LNCAP (cell line): ENCODE results near the gene GRB10.

Experiments
- TF ChIP-seq, protein P1 (sequence below): fragments of 450-650 bp; IDR thresholded peaks from 2 replicates; pipeline ENCODE4 v1.5.1; 2017; ENCODE audit warnings: mild to moderate bottlenecking

The GRB10 gene

DNA sequence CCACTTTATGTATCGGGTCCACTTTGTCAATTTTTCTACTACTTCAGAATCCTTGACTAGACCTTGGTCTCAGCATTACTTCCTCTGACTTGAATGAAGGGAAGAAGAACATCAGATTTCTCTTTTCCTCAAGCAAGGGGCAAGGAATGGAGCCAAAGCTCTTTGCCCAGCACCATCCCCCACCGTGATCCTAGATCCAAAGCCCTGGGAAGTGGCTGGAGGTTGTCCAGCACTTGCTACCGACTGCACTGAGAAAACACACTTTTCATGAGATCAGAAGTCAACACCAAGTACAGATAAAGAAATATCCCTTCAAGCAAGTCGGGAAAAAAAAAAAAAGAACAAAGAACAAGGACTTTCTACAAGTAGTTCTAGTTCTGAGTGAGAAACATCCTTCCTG is 115.4 kb downstream of the GRB10 start:
- TF ChIP-seq, protein P1, sequence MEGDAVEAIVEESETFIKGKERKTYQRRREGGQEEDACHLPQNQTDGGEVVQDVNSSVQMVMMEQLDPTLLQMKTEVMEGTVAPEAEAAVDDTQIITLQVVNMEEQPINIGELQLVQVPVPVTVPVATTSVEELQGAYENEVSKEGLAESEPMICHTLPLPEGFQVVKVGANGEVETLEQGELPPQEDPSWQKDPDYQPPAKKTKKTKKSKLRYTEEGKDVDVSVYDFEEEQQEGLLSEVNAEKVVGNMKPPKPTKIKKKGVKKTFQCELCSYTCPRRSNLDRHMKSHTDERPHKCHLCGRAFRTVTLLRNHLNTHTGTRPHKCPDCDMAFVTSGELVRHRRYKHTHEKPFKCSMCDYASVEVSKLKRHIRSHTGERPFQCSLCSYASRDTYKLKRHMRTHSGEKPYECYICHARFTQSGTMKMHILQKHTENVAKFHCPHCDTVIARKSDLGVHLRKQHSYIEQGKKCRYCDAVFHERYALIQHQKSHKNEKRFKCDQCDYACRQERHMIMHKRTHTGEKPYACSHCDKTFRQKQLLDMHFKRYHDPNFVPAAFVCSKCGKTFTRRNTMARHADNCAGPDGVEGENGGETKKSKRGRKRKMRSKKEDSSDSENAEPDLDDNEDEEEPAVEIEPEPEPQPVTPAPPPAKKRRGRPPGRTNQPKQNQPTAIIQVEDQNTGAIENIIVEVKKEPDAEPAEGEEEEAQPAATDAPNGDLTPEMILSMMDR, result no peak

DNA sequence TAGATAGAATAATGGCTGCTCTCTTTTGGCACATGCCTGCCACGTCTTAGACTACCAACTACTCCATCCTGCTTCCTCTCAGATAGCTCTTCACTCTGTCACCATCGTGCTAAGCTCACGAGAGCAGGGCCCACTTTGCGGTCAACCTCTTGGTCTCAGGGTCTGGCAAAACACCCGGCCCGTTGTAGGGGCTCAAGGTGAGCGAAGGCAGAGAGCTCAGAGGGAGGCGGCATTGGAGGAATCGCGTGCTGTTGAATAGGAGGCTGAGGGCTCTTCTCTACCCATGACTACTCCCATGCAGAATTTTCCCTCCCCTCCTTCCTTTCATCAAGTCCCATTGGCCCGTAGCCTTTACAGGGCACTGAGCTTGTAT is 116.6 kb downstream of the GRB10 start:
- TF ChIP-seq, protein P1, result no peak

DNA sequence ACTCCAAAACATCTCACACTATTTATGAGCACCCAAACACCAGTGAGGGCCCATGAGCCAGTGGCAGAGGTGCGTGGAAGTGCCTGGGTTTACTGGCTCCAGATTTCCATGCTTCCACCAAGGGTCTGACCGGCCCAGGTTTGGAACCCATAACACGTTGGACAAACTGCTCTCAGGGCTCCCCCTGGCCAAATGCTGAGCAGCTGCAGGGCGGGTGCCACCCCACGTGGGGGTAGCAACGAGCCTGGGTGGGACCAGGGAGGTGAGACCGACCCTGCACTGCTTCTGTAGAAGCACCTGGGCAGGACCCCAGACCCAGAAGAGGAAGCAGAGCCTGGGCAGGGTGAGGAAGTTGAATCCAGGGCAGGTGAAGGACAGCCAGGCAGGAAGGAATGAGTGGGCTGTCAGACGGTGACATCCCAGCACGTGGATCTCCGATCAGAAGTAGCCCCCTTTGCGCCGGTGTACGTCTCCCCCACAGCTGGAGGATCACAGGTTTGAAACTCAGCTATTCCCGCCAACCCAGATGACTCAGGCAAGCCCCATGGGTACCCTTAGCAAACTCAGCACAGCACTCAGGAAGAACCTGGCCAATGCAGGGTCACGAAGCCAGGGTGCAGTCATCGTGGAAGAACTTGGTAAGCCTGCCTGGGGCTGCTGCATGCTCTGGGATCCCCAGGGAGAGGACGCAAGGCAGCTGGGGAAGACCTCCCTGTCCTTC is 117.1 kb downstream of the GRB10 start:
- TF ChIP-seq, protein P1, result no peak

DNA sequence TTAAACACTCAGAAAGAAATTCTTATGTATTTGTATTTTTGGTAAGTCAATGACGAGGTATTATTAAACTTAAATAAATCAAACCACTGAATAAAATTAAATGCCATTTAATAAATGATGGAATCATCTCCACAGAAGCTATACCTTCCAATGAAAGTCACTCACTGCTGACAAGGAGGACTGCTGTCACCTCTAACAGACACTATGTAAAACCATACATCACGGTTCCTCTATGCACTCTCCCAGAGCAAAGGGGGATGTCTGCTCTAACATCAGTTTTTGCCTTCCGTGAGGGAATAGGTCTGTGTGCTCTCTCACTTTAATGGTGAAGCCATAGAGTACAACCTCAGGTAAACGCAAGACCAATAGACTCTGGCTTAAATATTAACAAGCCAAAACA is 117.8 kb downstream of the GRB10 start:
- TF ChIP-seq, protein P1, result no peak

DNA sequence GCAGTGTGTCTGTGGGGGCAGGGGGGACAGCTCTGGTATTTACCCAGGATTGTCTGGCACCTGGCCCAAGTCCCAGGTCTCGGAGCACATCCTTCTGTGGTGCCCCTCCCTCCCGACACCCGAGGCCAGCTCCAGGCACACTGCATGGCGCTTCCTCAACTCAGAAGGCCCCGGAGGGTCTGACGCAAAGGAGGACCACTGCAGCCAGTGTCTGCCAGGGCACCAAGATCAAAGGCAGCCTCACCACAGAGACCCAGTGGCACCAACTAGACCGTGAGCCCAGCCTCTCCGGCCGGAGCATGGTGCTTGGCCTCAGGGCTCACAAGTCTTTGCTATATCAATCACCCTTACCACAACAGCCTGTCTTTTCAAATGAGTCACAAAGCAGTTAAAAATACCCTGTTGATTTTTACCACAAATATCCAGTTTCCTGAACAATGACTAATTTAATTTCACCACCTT is 118.2 kb downstream of the GRB10 start:
- TF ChIP-seq, protein P1, result no peak

DNA sequence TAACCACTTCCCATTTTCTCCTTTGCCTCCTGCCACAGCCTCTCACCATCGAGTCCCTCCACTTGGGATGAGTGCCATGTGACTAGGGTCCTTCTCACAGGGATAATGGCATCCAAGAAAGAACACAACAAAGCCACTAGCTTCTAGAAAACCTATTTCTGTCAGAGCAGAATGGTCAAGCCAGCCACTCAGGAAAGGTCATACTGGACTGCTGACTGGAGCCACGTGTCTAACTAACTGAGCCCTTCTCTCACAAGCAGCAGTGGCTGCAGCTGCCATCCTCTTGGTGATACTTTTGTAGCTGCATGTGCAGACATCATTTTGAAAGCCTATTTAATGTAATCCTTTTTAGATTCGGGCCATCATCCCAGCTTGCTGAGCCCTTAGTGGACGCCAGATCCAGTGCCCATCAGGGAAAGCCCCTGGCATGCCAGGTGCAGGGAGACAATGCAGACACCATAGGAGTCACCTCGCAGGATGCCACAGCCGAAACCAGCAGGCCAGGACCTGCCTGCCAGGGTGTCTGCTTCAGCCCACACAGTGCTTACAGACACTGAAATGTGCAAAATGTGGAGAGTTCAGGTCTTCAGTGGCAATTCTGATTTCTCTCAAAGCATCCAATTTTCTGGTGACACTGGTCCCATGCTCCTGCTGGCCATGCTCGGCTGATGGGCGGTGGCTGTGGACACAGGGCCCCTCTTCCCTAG is 119.1 kb downstream of the GRB10 start:
- TF ChIP-seq, protein P1, result no peak

DNA sequence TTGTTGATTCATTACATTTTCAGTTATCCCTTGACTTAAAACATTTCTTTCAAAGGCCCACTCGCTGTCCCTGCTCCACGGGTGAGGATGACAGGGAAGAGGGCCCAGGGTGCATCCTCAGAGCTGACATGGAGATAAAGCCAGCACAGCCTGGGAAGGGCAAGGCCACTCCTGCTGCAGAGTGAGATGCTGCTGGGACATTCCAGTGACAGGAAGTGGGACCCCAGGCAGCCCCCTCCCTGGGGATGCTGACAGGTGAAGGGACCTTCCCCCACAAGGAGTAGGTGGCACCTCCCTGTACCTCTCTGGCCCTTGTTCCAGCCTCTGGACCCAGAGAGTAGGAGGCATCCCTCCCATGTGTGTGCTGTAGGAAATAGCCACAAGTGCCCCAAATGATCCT is 119.7 kb downstream of the GRB10 start:
- TF ChIP-seq, protein P1, result no peak
